Glomerular visceral epithelial cell (primary cell): Measurements from ENCODE around the gene CPXM2.
"Not testable (repeated sequence)": the region's sequence is repeated elsewhere in the genome, so short reads cannot be mapped to it uniquely, and the experiment has no call there.

Experiments used
- DNase-seq: peaks from one replicate; pipeline ENCODE4 v3.0.0-alpha.2; 2016; ENCODE audit errors: extremely low spot score

Gene CPXM2

GRCh38 chr10:123744224-123744536 is 147.4 kb downstream of the CPXM2 start:
- DNase-seq: no peak

DNA sequence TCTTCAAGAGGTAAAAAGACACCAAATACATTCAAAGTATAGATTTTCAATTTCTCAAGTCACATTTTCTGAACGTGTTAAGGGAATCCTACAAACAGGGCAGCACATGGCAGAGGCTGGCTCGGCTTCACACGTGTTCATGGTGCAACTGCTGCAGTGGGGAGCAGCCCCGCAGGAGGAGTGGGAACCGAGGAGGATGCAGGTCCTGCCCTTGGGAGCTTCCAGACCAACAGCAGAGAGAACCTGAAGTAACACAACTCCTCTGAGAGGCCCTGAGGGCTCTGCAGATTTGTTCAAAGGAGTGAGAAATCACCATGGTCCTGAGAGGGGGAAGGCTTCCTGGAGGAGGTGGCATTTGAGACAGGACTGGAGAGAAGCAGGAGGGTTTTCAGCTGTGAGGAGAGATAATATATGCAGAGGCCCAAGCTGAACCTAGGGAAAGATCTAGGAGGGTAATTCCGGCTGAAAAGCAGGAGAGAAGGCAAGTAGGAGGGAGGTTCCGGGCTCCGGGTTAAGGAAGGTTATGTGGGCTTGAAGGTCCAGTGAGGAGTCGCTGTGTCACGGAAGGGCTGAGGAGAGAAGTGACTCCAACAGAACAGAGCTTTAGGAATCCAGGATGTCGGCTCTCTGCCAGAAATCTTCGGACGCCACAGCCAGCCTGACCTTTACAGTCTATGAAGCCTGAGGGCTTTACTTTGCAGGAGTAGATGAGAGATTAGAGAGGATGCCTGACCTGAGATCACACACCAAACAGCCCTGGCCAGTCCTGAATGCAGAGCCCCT is 148.0 kb downstream of the CPXM2 start:
- peak; percentile 1 for DNase-seq

- no peak for DNase-seq
These were observed 148.7 kb downstream of the CPXM2 start for GRCh38 chr10:123742751-123743440.

DNA sequence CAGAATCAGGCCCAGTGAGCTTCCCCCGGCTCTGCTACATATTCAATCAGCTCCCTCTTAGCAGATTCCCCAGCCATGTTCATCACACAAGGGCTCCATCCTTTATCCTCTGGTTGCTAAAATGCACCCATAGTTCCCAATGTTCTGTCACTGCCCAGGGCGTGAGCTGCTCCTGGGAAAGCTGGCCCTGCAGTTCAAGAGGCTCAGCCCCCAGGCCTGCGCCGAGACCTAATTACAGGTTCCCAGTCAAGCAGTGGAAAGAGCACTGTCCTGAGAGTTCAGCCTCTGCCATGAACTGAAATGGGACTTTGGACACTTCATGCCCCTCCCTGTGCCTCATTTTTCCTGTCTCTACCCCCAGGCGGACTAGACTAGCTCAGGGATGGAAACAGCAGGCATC is 149.9 kb downstream of the CPXM2 start:
- DNase-seq: no peak

DNA sequence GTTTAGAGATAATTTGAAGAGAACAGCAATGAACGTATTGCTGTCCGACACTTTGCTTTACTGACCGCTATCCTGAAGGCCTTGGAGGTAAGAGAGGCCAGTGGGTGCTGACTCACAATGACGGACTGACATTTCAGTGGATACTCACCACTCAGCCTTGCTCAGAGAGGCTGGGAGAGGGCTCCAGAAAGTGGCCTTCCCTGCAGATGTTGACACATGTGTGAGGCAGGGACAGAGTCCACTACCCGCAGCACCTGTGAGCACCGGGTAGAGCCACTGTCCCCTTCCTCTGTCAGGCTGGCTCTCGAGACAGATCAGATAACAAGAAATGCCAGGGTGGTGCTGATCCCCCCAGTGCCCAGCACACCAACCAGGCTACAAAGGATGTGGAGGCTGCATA is 150.5 kb downstream of the CPXM2 start:
- DNase-seq: no peak

- not testable (repeated sequence) for DNase-seq
These were observed 154.7 kb downstream of the CPXM2 start for GRCh38 chr10:123736917-123737316.

- DNase-seq: no peak
These were observed 162.1 kb downstream of the CPXM2 start for GRCh38 chr10:123729523-123729922.

DNA sequence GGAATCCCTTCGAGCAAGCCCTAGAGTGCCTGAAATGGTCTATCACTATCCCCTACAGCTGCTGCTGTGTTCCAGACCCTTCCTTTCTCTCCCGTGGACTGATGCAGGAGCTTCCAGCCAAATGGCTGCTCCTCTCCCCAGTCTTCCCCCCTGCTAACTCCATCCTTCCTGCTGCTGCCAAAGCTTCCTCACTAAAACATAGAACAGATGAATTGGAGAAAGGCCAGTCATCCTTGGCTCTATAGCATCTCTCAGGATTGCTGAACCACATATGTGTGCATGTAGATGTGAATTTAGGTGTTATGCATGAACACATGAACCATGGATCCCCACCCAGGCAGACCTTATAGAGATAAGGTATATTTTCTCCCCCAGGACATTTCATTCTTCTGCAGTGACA is 164.8 kb downstream of the CPXM2 start:
- DNase-seq: no peak

DNA sequence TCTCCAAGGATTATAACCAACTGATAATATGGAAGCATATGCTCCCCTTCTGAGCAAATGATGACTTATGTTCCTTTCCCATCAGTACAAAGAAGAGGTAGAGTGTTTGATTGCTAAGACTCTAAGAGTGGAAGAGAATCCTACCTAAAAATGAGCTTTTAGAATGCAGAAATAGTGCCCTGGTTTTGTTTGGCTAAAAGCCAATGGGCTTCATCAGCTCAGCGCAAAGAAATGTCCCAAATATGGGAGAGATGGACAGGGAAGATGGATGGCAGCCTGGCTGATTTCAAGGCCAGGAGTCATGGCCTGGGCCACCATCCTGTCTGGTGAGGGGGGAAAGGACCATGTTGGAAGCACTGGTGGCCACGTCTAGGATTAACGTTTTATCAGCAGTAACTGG is 165.2 kb downstream of the CPXM2 start:
- DNase-seq: no peak

DNA sequence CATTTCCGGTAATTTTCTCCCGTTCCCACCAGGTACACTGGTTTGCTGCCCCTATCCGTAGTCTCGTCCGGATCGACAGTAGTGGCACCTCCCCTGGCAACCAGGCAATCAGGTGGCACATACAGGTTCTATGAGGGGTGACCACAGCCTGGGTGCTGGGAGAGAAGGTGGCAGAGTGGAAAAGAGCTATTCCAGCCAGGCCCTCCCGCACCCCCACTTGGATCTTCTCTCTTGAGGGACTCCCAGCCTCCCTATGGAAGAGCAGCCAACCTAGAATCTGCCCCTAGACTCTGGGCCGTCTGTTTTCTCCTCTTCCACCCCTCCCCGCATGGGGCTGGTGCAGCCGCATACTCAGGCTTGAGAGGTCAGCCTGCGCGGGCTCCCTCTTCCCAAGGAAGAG is 166.9 kb downstream of the CPXM2 start:
- no peak for DNase-seq

- DNase-seq: no peak
These were observed 169.3 kb downstream of the CPXM2 start for GRCh38 chr10:123722351-123722750.

DNA sequence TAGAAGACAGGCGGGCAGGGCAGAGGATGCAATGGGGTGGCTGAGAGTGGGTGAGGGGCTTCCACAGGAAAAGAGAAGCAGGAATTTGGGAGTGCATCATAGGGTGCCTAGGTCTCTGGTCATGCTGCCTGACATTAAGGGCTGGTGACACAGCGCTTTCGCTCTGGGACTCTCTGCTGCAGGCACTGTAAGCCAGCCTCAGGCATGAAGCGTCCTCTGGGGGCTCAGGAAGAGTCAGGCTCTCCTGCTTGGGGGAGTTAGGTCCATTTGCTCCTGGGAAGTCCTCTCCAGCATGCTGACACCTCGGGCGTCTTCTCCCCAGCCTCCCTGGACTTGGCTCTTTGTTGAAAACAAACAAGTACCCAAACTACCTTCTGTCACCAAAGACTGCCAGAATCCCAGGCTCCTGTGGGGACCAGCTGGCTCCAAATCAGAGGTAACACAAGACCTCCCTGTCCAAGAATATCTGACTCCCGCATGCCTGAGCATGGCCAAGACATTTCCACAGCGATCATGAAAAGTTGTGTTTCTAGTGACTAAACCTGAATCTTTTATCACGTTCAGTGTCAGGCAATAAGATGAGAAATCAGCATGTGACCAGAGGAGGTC is 170.1 kb downstream of the CPXM2 start:
- no peak for DNase-seq

GRCh38 chr10:123720536-123720935 is 171.1 kb downstream of the CPXM2 start:
- no peak for DNase-seq

- DNase-seq: no peak
These were observed 173.0 kb downstream of the CPXM2 start for GRCh38 chr10:123718544-123719060.

DNA sequence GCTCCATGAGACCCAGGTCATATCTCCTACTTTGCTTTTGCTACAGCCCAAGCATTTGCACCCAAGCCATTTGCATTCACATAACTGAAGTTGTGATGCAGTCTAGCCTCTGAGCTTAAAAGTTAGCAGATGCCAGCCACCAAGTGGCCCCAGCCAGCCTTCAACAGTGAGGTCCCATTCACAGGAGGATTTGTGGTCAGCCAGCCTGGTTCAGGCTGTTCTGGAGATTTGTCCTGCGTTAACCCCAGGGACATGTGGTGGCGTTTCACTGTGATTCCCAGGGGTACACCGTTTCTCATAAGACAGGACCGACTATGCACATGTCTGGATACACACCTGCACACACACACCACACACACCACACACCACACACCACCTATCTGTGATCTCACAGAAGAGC is 174.3 kb downstream of the CPXM2 start:
- no peak for DNase-seq

DNA sequence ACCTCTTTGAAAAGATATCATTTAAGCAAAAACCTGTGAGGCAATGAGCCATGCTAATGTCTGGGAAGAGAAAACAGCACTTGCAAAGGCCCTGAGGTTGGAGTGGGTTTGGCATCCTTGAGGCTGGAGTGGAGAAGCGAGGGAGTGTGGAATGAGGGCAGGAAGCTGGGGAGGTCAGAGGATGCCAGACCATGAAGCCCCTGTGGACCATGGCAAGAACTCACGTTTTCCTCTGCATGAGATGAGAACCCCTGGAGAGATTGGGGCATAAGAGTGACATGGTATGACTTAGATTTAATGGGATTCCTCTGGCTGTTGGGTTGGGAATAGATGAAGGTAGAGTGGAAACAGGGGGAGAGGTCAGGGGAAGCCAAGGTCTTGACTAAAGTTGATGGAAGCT is 176.1 kb downstream of the CPXM2 start:
- DNase-seq: no peak

- no peak for DNase-seq
These were observed 185.4 kb downstream of the CPXM2 start for GRCh38 chr10:123706236-123706635.

- DNase-seq: no peak
These were observed 186.8 kb downstream of the CPXM2 start for GRCh38 chr10:123704812-123705211.

DNA sequence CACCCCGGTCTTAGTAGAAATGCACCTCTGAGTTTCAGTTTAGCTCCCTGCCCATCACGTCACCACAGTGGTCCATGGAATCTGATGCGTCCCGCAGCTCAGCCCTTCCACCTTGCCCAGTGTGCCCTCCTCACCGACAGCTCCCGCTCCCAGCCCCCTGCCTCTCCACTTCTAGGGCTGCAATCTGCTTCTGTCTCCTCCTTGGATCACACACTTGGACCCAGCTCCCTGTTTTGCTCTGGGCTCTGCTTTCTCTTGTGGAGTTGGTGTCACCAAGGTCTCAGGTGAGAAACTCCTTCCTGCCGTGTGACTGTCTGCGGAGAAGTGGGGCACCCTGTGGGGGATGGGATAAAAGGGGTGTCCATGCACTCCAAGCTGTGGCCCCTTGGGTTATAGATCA is 187.5 kb downstream of the CPXM2 start:
- DNase-seq: no peak

DNA sequence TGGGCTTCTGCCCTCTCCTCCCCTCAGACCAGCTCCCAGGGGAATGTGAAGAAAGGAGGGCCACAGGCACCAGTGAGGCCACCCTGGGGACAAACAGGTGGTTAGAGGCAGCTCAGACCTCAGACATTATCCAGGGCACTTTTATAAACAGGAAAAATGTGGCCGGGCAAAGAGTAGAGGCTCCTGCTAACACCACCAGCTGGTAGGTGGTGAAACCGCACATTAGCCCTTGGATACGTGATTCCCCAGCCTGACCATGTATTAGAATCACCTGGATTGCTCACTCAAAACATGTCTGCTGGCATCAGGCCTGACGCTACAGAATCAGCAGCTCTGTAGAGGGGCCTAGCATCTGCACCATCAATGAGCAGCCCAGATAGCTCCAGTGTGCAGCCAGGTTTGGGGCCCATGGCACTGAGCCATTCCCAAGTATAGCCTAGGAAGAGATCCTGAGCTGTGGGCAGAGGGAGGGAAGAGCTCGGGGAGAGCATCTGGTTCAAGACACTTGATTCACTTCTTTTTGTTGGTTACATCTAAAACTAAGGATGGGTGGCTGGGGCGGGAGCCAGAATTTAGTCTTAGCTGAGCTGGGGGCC is 188.3 kb downstream of the CPXM2 start:
- no peak for DNase-seq
